GM18505 (cell line): ENCODE data around the gene MBLAC1.
A peak's percentile ranks its signal among the peaks of the same experiment; 100 is the strongest.
"Not testable (repeated sequence)": the region's sequence is repeated elsewhere in the genome, so short reads cannot be mapped to it uniquely, and the experiment has no call there.

Experiments used
- ATAC-seq: cut with Tn5 transposase; IDR thresholded peaks from one replicate; pipeline ENCODE4 v1.9.1; 2021; ENCODE audit not compliant: unreplicated experiment
- POLR2A ChIP-seq: IDR thresholded peaks from 4 replicates; pipeline ENCODE4 v1.6.1; 2011; ENCODE audit warnings: borderline replicate concordance; ENCODE audit not compliant: insufficient read depth, insufficient read length; ENCODE audit errors: extremely low read depth

MBLAC1 gene

GRCh38 chr7:100137851-100138760, 11.3 kb downstream of the MBLAC1 start:
- no peak for TF ChIP-seq POLR2A
- ATAC-seq, result no peak

GRCh38 chr7:100141555-100141949, 14.8 kb downstream of the MBLAC1 start:
- ATAC-seq, result no peak
- TF ChIP-seq POLR2A, result no peak

GRCh38 chr7:100142461-100142860, 15.7 kb downstream of the MBLAC1 start:
- no peak for ATAC-seq
- no peak for TF ChIP-seq POLR2A

- not testable (repeated sequence) for ATAC-seq
Observed at GRCh38 chr7:100146350-100146749, 19.6 kb downstream of the MBLAC1 start.

- TF ChIP-seq POLR2A, result no peak
- ATAC-seq, result no peak
Observed at GRCh38 chr7:100147278-100147677, 20.5 kb downstream of the MBLAC1 start.

GRCh38 chr7:100148225-100148558, 21.4 kb downstream of the MBLAC1 start:
- ATAC-seq, result no peak
- TF ChIP-seq POLR2A, result no peak

GRCh38 chr7:100148559-100149328, 22.0 kb downstream of the MBLAC1 start, which contains the start of gene LAMTOR4:
TSS of gene LAMTOR4 (plus strand) at chr7:100148918. CDS start at chr7:100148973, 55 bp downstream.
- ATAC-seq, result peak; percentile 95
- peak; percentile 93 for TF ChIP-seq POLR2A

- TF ChIP-seq POLR2A, result no peak
- ATAC-seq, result no peak
Observed at GRCh38 chr7:100152404-100152803, 25.6 kb downstream of the MBLAC1 start.

- ATAC-seq, result no peak
- no peak for TF ChIP-seq POLR2A
Observed at GRCh38 chr7:100152937-100153666, 26.3 kb downstream of the MBLAC1 start.

- no peak for ATAC-seq
- no peak for TF ChIP-seq POLR2A
Observed at GRCh38 chr7:100153708-100154535, 27.2 kb downstream of the MBLAC1 start.

- ATAC-seq, result no peak
- peak; percentile 11 for TF ChIP-seq POLR2A
Observed at GRCh38 chr7:100154651-100155491, 28.1 kb downstream of the MBLAC1 start.
